Measurements from ENCODE around the gene ELOVL2. TPM values are rescaled to one million over a fixed set of nuclear protein-coding genes. Genes with fewer than 3 reads are reported as not detected.

Gene ELOVL2
- total RNA-seq, 4 donors from 2014 or later, result 0.17 to 0.19 (median 0.18) TPM; not detected in 1

DNA sequence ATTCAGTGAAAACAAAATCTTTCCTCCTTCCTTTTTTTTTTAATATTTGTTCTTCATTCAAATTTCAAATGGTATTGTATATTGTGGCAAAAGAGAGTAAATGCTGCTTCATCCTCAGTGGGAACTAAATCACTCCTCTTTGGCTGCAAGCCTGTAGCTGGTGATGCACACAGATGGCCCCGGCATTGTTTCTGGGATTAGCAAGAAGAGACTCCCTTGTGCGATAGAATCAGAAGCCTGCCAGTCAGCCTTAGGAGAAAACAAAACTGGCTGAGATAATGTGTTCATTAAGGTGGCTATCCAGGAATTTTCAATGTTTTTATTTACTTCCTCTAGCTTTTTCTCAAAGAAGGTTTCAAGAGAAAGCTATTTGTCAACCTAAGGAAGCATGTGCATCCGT is 20.7 kb upstream of the ELOVL2 start:
- Histone ChIP-seq H3K9me3 (no peaks in the 10 kb centered on the region), H3K4me1 (no peaks in the 10 kb centered on the region), H3K27ac (no peak overlapping the region), H3K36me3 (no peaks in the 10 kb centered on the region), H3K27me3 (no peaks in the 10 kb centered on the region), H3K4me3 (no peak overlapping the region)
- DNase-seq (ENCODE audit: low spot score in 2 of 2), result no peak
- TF ChIP-seq POLR2AphosphoS5 (IDR thresholded peaks at IDR 0.05), result no peak
- TF ChIP-seq, protein P1, sequence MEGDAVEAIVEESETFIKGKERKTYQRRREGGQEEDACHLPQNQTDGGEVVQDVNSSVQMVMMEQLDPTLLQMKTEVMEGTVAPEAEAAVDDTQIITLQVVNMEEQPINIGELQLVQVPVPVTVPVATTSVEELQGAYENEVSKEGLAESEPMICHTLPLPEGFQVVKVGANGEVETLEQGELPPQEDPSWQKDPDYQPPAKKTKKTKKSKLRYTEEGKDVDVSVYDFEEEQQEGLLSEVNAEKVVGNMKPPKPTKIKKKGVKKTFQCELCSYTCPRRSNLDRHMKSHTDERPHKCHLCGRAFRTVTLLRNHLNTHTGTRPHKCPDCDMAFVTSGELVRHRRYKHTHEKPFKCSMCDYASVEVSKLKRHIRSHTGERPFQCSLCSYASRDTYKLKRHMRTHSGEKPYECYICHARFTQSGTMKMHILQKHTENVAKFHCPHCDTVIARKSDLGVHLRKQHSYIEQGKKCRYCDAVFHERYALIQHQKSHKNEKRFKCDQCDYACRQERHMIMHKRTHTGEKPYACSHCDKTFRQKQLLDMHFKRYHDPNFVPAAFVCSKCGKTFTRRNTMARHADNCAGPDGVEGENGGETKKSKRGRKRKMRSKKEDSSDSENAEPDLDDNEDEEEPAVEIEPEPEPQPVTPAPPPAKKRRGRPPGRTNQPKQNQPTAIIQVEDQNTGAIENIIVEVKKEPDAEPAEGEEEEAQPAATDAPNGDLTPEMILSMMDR (IDR thresholded peaks at IDR 0.05), result no peak
- TF ChIP-seq EP300 (IDR thresholded peaks at IDR 0.05), result no peak
- no peak for TF ChIP-seq POLR2A (IDR thresholded peaks at IDR 0.05)
- 54% methylated on average over 3 of the region's 3 CpGs for WGBS

DNA sequence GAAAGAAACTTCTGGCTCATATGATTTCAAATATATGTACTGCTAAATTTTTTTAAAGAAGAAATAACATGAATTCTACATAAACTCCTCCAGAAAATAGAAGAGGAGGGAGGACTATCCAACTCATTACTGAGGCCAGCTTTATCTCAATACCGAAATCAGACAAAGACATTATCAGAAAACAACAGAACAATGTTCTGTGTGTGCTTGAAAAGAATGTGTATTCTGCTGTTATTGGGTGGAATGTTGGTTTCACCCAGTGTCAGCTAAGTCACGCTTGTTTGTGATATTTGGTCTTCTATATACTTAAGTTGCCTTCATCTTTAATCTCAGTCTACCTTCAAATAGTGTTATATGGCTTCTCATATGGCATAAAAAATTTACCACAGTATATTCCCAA is 18.6 kb upstream of the ELOVL2 start:
- no peak for DNase-seq (ENCODE audit: low spot score in 2 of 2)
- no peaks in the 10 kb centered on the region for H3K27me3 ChIP-seq
- no peaks in the 10 kb centered on the region for H3K36me3 ChIP-seq
- H3K4me1 ChIP-seq, result no peaks in the 10 kb centered on the region
- H3K27ac ChIP-seq, result no peak overlapping the region
- TF ChIP-seq EP300 (IDR thresholded peaks at IDR 0.05) (no peak), POLR2A (IDR thresholded peaks at IDR 0.05) (no peak)
- no peak overlapping the region for H3K4me3 ChIP-seq
- no peaks in the 10 kb centered on the region for H3K9me3 ChIP-seq
- WGBS, result 82% methylated on average over 2 of the region's 2 CpGs

DNA sequence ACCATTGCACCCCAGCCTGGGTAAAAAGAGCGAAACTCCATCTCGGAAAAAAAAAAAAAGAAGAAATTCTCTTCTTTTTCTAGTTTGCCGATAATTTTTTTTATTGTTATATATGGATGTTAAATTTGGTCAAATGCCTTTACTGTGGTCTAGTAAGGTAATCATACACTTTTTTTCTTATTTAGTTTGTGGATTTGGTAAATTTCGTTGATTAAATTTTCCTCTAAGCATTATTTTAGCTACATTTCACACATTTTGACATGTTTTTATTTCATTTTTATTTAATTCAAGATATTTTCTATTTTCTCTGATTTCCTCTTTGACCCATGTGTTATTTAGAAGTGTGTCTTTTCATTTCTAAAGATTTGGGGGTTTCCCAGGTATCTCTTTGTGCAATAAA is 18.0 kb upstream of the ELOVL2 start:
- H3K27ac ChIP-seq, result no peak overlapping the region
- H3K4me1 ChIP-seq, result no peaks in the 10 kb centered on the region
- H3K9me3 ChIP-seq, result no peaks in the 10 kb centered on the region
- 91% methylated on average over 4 of the region's 4 CpGs for WGBS
- H3K4me3 ChIP-seq, result no peak overlapping the region
- no peaks in the 10 kb centered on the region for H3K36me3 ChIP-seq
- H3K27me3 ChIP-seq, result no peaks in the 10 kb centered on the region
- no peak for TF ChIP-seq POLR2A (IDR thresholded peaks at IDR 0.05)
- TF ChIP-seq EP300 (IDR thresholded peaks at IDR 0.05), result no peak
- DNase-seq (ENCODE audit: low spot score in 2 of 2), result no peak

DNA sequence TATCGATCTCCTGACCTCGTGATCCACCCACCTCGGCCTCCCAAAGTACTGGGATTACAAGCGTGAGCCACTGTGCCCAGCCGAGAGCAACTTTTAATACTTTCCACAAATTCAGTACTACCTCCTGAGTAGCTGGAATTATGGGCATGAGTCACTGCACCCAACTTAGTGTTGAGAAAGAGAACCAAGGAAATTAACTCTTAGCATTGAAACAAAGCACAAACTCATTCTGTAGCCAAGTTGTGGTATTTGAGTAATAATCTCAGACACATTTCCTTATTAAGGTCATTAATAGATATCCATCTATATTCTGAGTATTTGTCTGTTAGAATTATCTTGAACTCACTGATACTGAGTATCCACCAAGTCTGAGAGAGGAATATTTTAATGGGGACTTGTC is 14.3 kb upstream of the ELOVL2 start:
- H3K9me3 ChIP-seq, result no peaks in the 10 kb centered on the region
- H3K27me3 ChIP-seq, result no peaks in the 10 kb centered on the region
- H3K4me3 ChIP-seq, result no peak overlapping the region
- 94% methylated on average over 5 of the region's 5 CpGs for WGBS
- TF ChIP-seq, protein P1 (IDR thresholded peaks at IDR 0.05), result no peak
- TF ChIP-seq POLR2AphosphoS5 (IDR thresholded peaks at IDR 0.05) (no peak), EP300 (IDR thresholded peaks at IDR 0.05) (no peak), POLR2A (IDR thresholded peaks at IDR 0.05) (no peak)
- DNase-seq (ENCODE audit: low spot score in 2 of 2), result no peak
- H3K4me1 ChIP-seq, result no peaks in the 10 kb centered on the region
- H3K27ac ChIP-seq, result no peak overlapping the region
- no peaks in the 10 kb centered on the region for H3K36me3 ChIP-seq

DNA sequence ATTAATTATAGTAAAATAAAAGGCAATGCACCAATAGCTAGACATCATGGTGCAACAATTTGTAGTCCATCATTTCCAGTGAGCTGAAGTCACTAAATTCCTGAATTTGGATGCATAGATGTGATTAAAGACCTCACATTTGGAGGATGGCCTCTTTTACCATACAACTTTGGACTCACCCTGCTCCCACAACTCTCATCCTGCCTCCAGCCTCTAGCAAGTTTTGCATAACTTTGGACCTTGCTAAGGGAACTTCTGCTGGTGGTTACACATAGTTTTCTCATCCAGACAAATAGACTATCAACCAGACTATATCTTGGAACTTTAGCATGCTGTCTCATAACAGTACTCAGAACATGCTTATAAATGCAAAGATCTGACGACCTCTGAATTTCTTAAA is 12.8 kb upstream of the ELOVL2 start:
- no peak for DNase-seq (ENCODE audit: low spot score in 2 of 2)
- H3K27ac ChIP-seq, result no peak overlapping the region
- H3K27me3 ChIP-seq, result no peaks in the 10 kb centered on the region
- no peaks in the 10 kb centered on the region for H3K4me1 ChIP-seq
- H3K9me3 ChIP-seq, result no peaks in the 10 kb centered on the region
- no peaks in the 10 kb centered on the region for H3K36me3 ChIP-seq
- 79% methylated on average over 1 of the region's 1 CpG for WGBS
- H3K4me3 ChIP-seq, result no peak overlapping the region
- TF ChIP-seq POLR2A (IDR thresholded peaks at IDR 0.05), result no peak
- TF ChIP-seq POLR2AphosphoS5 (IDR thresholded peaks at IDR 0.05), result no peak
- TF ChIP-seq EP300 (IDR thresholded peaks at IDR 0.05), result no peak
- TF ChIP-seq, protein P1 (IDR thresholded peaks at IDR 0.05), result no peak

DNA sequence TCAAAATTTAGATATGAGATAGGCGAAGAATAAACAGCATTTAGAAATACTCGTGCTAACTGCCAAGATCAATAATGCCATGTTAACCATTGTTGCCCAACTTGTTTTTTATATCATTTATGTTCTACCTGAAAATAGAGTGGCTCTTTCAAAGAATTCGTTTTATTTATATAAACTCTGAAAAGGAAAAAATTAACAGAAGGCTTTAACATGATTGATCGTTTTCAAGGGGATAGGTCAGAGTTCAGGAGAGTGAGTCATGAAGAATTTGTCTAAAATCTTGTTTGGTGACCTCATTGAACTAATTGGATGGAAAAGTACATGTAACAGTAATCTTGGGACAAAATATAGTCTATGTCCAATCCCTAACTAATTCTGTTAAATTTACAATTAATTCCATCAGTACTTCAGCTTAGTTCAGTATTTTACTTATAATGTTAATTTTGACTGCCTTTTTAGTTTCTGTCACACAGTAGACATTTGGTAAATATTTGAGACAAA is 11.1 kb upstream of the ELOVL2 start:
- Histone ChIP-seq H3K4me1 (no peaks in the 10 kb centered on the region), H3K27me3 (peaks cover 4% of the 10 kb centered on the region), H3K27ac (no peak overlapping the region), H3K36me3 (no peaks in the 10 kb centered on the region), H3K4me3 (no peak overlapping the region), H3K9me3 (no peaks in the 10 kb centered on the region)
- WGBS, result 63% methylated on average over 4 of the region's 4 CpGs
- TF ChIP-seq POLR2AphosphoS5 (IDR thresholded peaks at IDR 0.05) (no peak), EP300 (IDR thresholded peaks at IDR 0.05) (no peak), POLR2A (IDR thresholded peaks at IDR 0.05) (no peak)
- TF ChIP-seq, protein P1 (IDR thresholded peaks at IDR 0.05), result no peak
- DNase-seq (ENCODE audit: low spot score in 2 of 2), result no peak
